Skeletal muscle satellite cell (primary cell): ENCODE results near the gene MAML2.

Source experiments
- H3K27me3 ChIP-seq: 2 replicates; pipeline ENCODE4 v1.7.0; 2013; ENCODE audit warnings: low read length; ENCODE audit not compliant: control insufficient read depth, insufficient read depth
- H3K36me3 ChIP-seq: 2 replicates; pipeline ENCODE4 v1.7.0; 2013; ENCODE audit warnings: mild to moderate bottlenecking, control low read depth, low read length; ENCODE audit not compliant: insufficient read depth
- H3K4me1 ChIP-seq: 2 replicates; pipeline ENCODE4 v1.7.0; 2013; ENCODE audit warnings: low read length; ENCODE audit not compliant: control insufficient read depth, insufficient read depth
- H3K4me2 ChIP-seq: 2 replicates; pipeline ENCODE4 v1.7.0; 2013; ENCODE audit warnings: mild to moderate bottlenecking, low read length
- H3K4me3 ChIP-seq: 2 replicates; pipeline ENCODE4 v1.7.0; 2013; ENCODE audit warnings: low read length
- H3K9ac ChIP-seq: 2 replicates; pipeline ENCODE4 v1.7.0; 2013; ENCODE audit warnings: mild to moderate bottlenecking, low read depth, low read length, moderate library complexity
- H3K9me3 ChIP-seq: replicated peaks from 2 replicates; pipeline ENCODE4 v1.7.0; 2013; ENCODE audit warnings: mild to moderate bottlenecking, control low read depth, low read length

The MAML2 gene

DNA sequence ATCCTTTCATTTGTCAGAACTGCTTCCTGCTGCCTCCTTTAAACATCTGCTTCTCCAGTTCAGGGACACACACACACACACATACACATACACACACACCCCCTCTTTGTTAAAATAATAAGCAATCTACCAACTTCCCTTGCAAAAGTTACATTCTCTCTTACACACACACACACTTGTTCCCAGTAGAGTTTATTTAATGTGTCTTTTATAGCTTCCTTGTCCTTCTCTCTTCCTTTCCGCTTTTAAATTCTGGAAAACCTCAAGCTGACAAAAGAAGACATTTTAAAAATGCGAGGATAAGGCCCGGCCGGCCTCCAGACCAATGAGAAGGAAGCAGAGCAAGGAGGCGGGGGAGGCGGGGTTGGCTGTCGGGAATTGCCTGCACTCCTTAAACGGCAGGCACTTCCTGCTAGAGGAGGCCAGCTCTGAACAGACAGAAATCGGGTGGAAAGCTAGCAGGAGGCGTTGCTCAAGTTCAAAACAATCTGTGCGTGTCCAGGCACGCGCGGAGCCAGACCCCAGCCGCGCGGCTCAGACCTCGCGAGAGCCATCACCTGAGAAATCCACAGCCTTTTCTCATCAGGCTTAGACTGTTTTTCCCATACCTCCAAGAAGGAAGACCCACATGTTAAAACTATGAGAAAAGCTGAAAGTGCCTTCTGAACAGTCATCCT is 99.9 kb downstream of the MAML2 start:
- H3K9me3 ChIP-seq, result no peaks in the 10 kb centered on the region
- H3K9ac ChIP-seq, result peak overlapping the region; percentile 71
- H3K36me3 ChIP-seq, result no peaks in the 10 kb centered on the region
- peaks cover 60% of the 10 kb centered on the region for H3K4me1 ChIP-seq
- H3K4me2 ChIP-seq, result peak overlapping the region; percentile 79
- H3K4me3 ChIP-seq, result peak overlapping the region; percentile 63
- H3K27me3 ChIP-seq, result no peaks in the 10 kb centered on the region

GRCh38 chr11:96242191-96242847 is 100.7 kb downstream of the MAML2 start:
- Histone ChIP-seq H3K27me3 (no peaks in the 10 kb centered on the region), H3K4me3 (peak overlapping the region; percentile 63), H3K36me3 (no peaks in the 10 kb centered on the region), H3K9me3 (no peaks in the 10 kb centered on the region), H3K9ac (peak overlapping the region; percentile 71), H3K4me1 (peaks cover 60% of the 10 kb centered on the region), H3K4me2 (peak overlapping the region; percentile 79)

DNA sequence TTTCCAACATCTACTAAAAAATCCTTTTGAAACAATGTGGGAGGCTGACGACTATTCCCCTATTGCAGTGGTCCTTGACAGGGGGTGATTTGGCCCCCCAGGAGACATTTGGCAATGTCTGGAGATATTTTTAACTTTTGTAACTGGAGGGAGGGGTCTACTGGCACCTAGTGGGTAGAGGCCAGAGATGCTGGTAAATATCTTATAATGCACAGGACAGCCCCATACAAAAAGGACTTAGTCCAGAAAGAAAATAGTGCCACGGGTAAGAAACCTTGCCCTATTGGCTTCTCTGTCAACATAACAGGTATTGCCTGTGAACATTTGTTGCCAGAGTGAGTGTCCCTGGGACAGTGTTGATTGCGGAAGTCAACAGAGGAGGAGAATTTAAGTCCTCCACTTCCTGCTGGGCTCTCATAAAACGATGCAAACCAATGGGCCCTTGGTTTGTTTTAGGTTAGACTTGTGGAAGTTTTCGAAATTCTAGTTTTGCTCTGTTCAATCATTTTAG is 101.6 kb downstream of the MAML2 start:
- H3K9ac ChIP-seq, result no peak overlapping the region
- no peaks in the 10 kb centered on the region for H3K27me3 ChIP-seq
- no peak overlapping the region for H3K4me2 ChIP-seq
- H3K4me1 ChIP-seq, result peaks cover 50% of the 10 kb centered on the region
- no peak overlapping the region for H3K4me3 ChIP-seq
- H3K9me3 ChIP-seq, result no peaks in the 10 kb centered on the region
- no peaks in the 10 kb centered on the region for H3K36me3 ChIP-seq

- peaks cover 53% of the 10 kb centered on the region for H3K4me1 ChIP-seq
- no peak overlapping the region for H3K9ac ChIP-seq
- H3K4me3 ChIP-seq, result no peak overlapping the region
- no peaks in the 10 kb centered on the region for H3K36me3 ChIP-seq
- H3K27me3 ChIP-seq, result no peaks in the 10 kb centered on the region
- H3K9me3 ChIP-seq, result no peaks in the 10 kb centered on the region
- H3K4me2 ChIP-seq, result peak overlapping the region; percentile 7
These were observed 104.3 kb downstream of the MAML2 start for GRCh38 chr11:96238563-96239135.

- Histone ChIP-seq H3K4me2 (no peak overlapping the region), H3K9me3 (no peaks in the 10 kb centered on the region), H3K9ac (no peak overlapping the region), H3K4me1 (peaks cover 48% of the 10 kb centered on the region), H3K36me3 (no peaks in the 10 kb centered on the region), H3K4me3 (no peak overlapping the region), H3K27me3 (no peaks in the 10 kb centered on the region)
These were observed 105.2 kb downstream of the MAML2 start for GRCh38 chr11:96237766-96238266.

DNA sequence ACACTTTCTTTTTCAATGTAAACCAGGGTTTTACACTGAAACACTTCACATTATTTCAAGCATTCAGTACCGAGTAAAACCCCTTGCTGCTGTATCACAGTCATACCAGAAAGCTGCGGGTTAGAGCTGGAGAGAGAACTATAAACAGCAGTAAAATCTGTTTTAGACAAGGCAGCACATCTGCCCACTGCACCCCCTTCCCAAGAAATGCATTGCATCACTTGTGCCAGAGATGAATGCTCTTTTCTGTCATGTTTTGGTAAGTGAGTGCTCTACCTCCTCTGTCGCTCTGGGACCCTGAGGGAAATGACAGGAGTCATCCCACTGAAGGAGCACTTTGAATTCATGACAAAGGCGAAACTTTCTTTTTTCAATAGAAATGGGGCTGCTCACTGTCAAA is 107.2 kb downstream of the MAML2 start:
- H3K4me1 ChIP-seq, result peaks cover 33% of the 10 kb centered on the region
- H3K27me3 ChIP-seq, result no peaks in the 10 kb centered on the region
- H3K9me3 ChIP-seq, result no peaks in the 10 kb centered on the region
- H3K4me2 ChIP-seq, result no peak overlapping the region
- H3K9ac ChIP-seq, result no peak overlapping the region
- H3K36me3 ChIP-seq, result peaks cover 6% of the 10 kb centered on the region
- no peak overlapping the region for H3K4me3 ChIP-seq

GRCh38 chr11:96234866-96235441 is 108.0 kb downstream of the MAML2 start:
- Histone ChIP-seq H3K9ac (no peak overlapping the region), H3K4me1 (peaks cover 40% of the 10 kb centered on the region), H3K4me3 (no peak overlapping the region), H3K36me3 (peaks cover 6% of the 10 kb centered on the region), H3K4me2 (no peak overlapping the region), H3K27me3 (no peaks in the 10 kb centered on the region), H3K9me3 (no peaks in the 10 kb centered on the region)

DNA sequence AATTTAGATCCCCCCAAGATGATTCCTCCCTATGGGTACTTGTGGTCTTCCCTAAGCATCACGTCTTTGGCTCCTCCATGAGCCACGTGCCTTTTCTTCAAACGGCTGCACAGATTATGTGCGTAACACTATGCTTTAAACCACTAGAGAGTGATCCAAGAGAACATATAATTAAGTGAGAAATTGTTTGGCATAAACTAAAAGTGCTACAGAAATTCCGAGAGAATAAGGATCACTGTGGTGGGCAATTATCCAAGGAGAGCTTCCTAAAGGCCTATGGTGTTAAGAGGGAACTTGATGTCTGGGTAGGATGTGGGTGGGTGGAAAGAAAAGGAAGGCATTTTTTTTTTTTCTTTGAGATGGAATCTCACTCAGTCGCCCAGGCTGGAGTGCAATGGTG is 110.9 kb downstream of the MAML2 start:
- Histone ChIP-seq H3K4me2 (no peak overlapping the region), H3K27me3 (no peaks in the 10 kb centered on the region), H3K4me3 (no peak overlapping the region), H3K4me1 (peaks cover 50% of the 10 kb centered on the region), H3K36me3 (peaks cover 6% of the 10 kb centered on the region), H3K9ac (no peak overlapping the region), H3K9me3 (no peaks in the 10 kb centered on the region)

DNA sequence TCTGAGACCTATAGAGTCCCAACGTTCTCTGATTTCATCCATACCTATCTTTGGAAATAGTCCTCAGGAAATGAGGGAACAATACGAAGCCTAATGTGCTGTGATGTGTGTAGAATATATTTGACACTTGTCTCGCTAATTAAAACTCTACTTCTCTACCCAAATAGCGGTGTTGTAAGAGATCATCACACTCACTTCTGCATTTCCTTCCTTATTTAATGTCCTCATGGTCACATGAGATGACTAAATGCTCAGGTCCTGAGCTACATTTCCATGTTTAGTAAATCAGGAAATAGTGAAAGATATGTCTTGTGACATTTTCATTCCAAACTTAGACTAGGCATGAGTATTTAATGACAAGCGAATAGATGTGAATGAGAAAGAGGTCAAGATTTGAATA is 112.3 kb downstream of the MAML2 start:
- no peaks in the 10 kb centered on the region for H3K27me3 ChIP-seq
- H3K9ac ChIP-seq, result no peak overlapping the region
- no peak overlapping the region for H3K4me2 ChIP-seq
- H3K4me1 ChIP-seq, result peaks cover 52% of the 10 kb centered on the region
- no peak overlapping the region for H3K4me3 ChIP-seq
- peaks cover 6% of the 10 kb centered on the region for H3K36me3 ChIP-seq
- H3K9me3 ChIP-seq, result no peaks in the 10 kb centered on the region

- Histone ChIP-seq H3K27me3 (no peaks in the 10 kb centered on the region), H3K9ac (peak overlapping the region; percentile 70), H3K4me2 (peak overlapping the region; percentile 56), H3K36me3 (peaks cover 9% of the 10 kb centered on the region), H3K4me3 (no peak overlapping the region), H3K4me1 (peaks cover 40% of the 10 kb centered on the region), H3K9me3 (no peaks in the 10 kb centered on the region)
These were observed 113.5 kb downstream of the MAML2 start for GRCh38 chr11:96229354-96229977.

DNA sequence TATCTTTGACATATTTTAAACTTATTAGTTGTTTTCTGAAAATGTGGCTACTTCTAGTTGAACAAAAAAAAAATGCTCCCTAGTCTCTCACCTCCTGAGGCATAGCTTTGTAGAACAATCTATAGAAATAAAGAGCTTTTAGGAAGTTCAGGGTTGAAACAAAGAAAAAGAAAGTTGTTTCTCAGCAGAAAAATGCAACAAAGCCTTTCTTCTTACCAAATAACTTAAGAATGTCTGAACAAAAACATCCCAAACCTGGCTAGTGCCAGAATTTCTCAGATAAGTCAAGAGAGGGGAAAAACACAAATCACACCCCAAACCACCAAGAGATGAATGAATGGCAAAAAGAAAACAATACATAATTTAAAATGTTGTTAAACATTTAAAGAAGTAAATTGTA is 114.1 kb downstream of the MAML2 start:
- no peaks in the 10 kb centered on the region for H3K9me3 ChIP-seq
- no peaks in the 10 kb centered on the region for H3K27me3 ChIP-seq
- peak overlapping the region; percentile 56 for H3K4me2 ChIP-seq
- H3K36me3 ChIP-seq, result peaks cover 9% of the 10 kb centered on the region
- H3K9ac ChIP-seq, result peak overlapping the region; percentile 70
- H3K4me3 ChIP-seq, result no peak overlapping the region
- peaks cover 40% of the 10 kb centered on the region for H3K4me1 ChIP-seq
